Spinal cord (tissue), 10 donors: Measurements from ENCODE around the gene SSH2. TPM values are rescaled to one million over a fixed set of nuclear protein-coding genes. Genes with fewer than 3 reads are reported as not detected.
"Not testable (repeated sequence)": the region's sequence is repeated elsewhere in the genome, so short reads cannot be mapped to it uniquely, and the experiment has no call there.

Source experiments
- DNase-seq, 6 donors: peaks; one replicate each; pipeline versions ENCODE4 v3.0.0 to v3.0.0-alpha.2; 2013 to 2015; ENCODE audit warnings: low spot score in 6 of 6, low read depth in 4 of 6
- H3K27ac ChIP-seq: one replicate; pipeline ENCODE4 v1.5.1; 2013; ENCODE audit warnings: low read depth, low read length, control low read depth
- H3K27me3 ChIP-seq: one replicate; pipeline ENCODE4 v1.6.1; 2013; ENCODE audit warnings: low read length; ENCODE audit not compliant: control insufficient read depth, insufficient read depth
- H3K36me3 ChIP-seq: one replicate; pipeline ENCODE4 v1.6.1; 2013; ENCODE audit warnings: low read length; ENCODE audit not compliant: control insufficient read depth, insufficient read depth
- H3K4me1 ChIP-seq: one replicate; pipeline ENCODE4 v1.6.1; 2013; ENCODE audit warnings: low read length; ENCODE audit not compliant: control insufficient read depth, insufficient read depth
- H3K4me3 ChIP-seq: one replicate; pipeline ENCODE4 v1.5.1; 2013; ENCODE audit warnings: low read depth, low read length, control low read depth
- H3K9me3 ChIP-seq: one replicate; pipeline ENCODE4 v1.6.1; 2013; ENCODE audit warnings: low read length; ENCODE audit not compliant: control insufficient read depth, insufficient read depth
- WGBS: methylation state at CpG from one replicate; pipeline ENCODE4 v1.1.5; 2013; ENCODE audit warnings: missing lambda C conversion rate; ENCODE audit not compliant: insufficient coverage; 5-methylcytosine and 5-hydroxymethylcytosine counted together
- polyA plus RNA-seq, 2 donors: library from polyadenylated mRNA; unstranded; fragments of 120-200 nt; gene quantifications; one replicate each; pipeline ENCODE4 v1.2.1, GENCODE V29; 2013; ENCODE audit not compliant: insufficient read length in 2 of 2
- total RNA-seq, 2 donors: library from RNA; depleted of rRNA in 1 of 2; stranded (reverse); fragments of 120-200 nt in 1 of 2; fragments of >200 nt in 1 of 2; gene quantifications; one replicate each; pipeline versions ENCODE4 v1.2.3 to v1.2.4, GENCODE V29; 2013 to 2014
- donor health status: healthy.

SSH2 gene
- total and polyA plus RNA-seq, 4 donors, result 22.5 to 26.6 (median 23.4) TPM

GRCh38 chr17:29862951-29863350 lies 67.1 kb downstream of the SSH2 start:
- Histone ChIP-seq H3K9me3 (no peaks in the 10 kb centered on the region), H3K4me3 (no peak overlapping the region), H3K4me1 (no peaks in the 10 kb centered on the region), H3K27ac (no peak overlapping the region), H3K36me3 (no peaks in the 10 kb centered on the region), H3K27me3 (no peaks in the 10 kb centered on the region)
- DNase-seq, result no peak

- no peak for DNase-seq
- no peak overlapping the region for H3K27ac ChIP-seq
- no peaks in the 10 kb centered on the region for H3K27me3 ChIP-seq
Measured at GRCh38 chr17:29862127-29862526, 67.9 kb downstream of the SSH2 start.

GRCh38 chr17:29859445-29859844 lies 70.6 kb downstream of the SSH2 start:
- not testable (repeated sequence) for H3K9me3 ChIP-seq, DNase-seq, H3K27ac ChIP-seq, H3K4me1 ChIP-seq, H3K27me3 ChIP-seq, H3K36me3 ChIP-seq, H3K4me3 ChIP-seq
- 100% methylated on average over 1 of the region's 4 CpGs for WGBS

More at GRCh38 chr17:29862127-29862526, 67.9 kb downstream of the SSH2 start:
- Histone ChIP-seq H3K9me3 (no peaks in the 10 kb centered on the region), H3K4me1 (no peaks in the 10 kb centered on the region), H3K36me3 (no peaks in the 10 kb centered on the region), H3K4me3 (no peak overlapping the region)

GRCh38 chr17:29857823-29858222 lies 72.2 kb downstream of the SSH2 start:
- Histone ChIP-seq H3K36me3 (no peaks in the 10 kb centered on the region), H3K27ac (no peak overlapping the region), H3K4me1 (no peaks in the 10 kb centered on the region), H3K27me3 (no peaks in the 10 kb centered on the region), H3K4me3 (no peak overlapping the region), H3K9me3 (no peaks in the 10 kb centered on the region)
- no peak for DNase-seq

- not testable (repeated sequence) for H3K27ac ChIP-seq, H3K4me1 ChIP-seq, H3K36me3 ChIP-seq, H3K27me3 ChIP-seq, H3K9me3 ChIP-seq, DNase-seq, H3K4me3 ChIP-seq
- no CpG with 5 or more reads among the region's 4 CpGs for WGBS
Measured at GRCh38 chr17:29857105-29857504, 72.9 kb downstream of the SSH2 start.

- Histone ChIP-seq H3K36me3 (no peaks in the 10 kb centered on the region), H3K27ac (no peak overlapping the region), H3K9me3 (no peaks in the 10 kb centered on the region), H3K4me3 (no peak overlapping the region), H3K27me3 (no peaks in the 10 kb centered on the region), H3K4me1 (no peaks in the 10 kb centered on the region)
- no CpG with 5 or more reads among the region's 1 CpG for WGBS
- no peak for DNase-seq
Measured at GRCh38 chr17:29855686-29856085, 74.3 kb downstream of the SSH2 start.

GRCh38 chr17:29848737-29849136 lies 81.3 kb downstream of the SSH2 start:
- H3K27ac ChIP-seq, result no peak overlapping the region
- no peaks in the 10 kb centered on the region for H3K9me3 ChIP-seq
- 88% methylated on average over 2 of the region's 3 CpGs for WGBS
- no peaks in the 10 kb centered on the region for H3K4me1 ChIP-seq
- no peak for DNase-seq
- no peak overlapping the region for H3K4me3 ChIP-seq
- H3K36me3 ChIP-seq, result no peaks in the 10 kb centered on the region
- H3K27me3 ChIP-seq, result no peaks in the 10 kb centered on the region

- Histone ChIP-seq H3K4me3 (no peak overlapping the region), H3K36me3 (no peaks in the 10 kb centered on the region), H3K27me3 (no peaks in the 10 kb centered on the region), H3K9me3 (no peaks in the 10 kb centered on the region), H3K27ac (no peak overlapping the region), H3K4me1 (no peaks in the 10 kb centered on the region)
- peak in 1 of 6 donors; percentile 12 for DNase-seq
- WGBS, result no CpG with 5 or more reads among the region's 3 CpGs
Measured at GRCh38 chr17:29847527-29848400, 82.3 kb downstream of the SSH2 start.

- no peak overlapping the region for H3K27ac ChIP-seq
- no peaks in the 10 kb centered on the region for H3K36me3 ChIP-seq
- H3K4me3 ChIP-seq, result no peak overlapping the region
- H3K27me3 ChIP-seq, result no peaks in the 10 kb centered on the region
- H3K4me1 ChIP-seq, result no peaks in the 10 kb centered on the region
- no peaks in the 10 kb centered on the region for H3K9me3 ChIP-seq
- WGBS, result no CpG with 5 or more reads among the region's 3 CpGs
- no peak for DNase-seq
Measured at GRCh38 chr17:29847118-29847517, 82.9 kb downstream of the SSH2 start.

GRCh38 chr17:29846298-29846697 lies 83.7 kb downstream of the SSH2 start:
- H3K27ac ChIP-seq, result no peak overlapping the region
- WGBS, result no CpG with 5 or more reads among the region's 2 CpGs
- no peaks in the 10 kb centered on the region for H3K36me3 ChIP-seq
- no peaks in the 10 kb centered on the region for H3K9me3 ChIP-seq
- no peak for DNase-seq
- H3K27me3 ChIP-seq, result no peaks in the 10 kb centered on the region
- no peaks in the 10 kb centered on the region for H3K4me1 ChIP-seq
- H3K4me3 ChIP-seq, result no peak overlapping the region
